Bronchial epithelial cell (primary cell): ENCODE results near the gene LYRM4. TPM values are rescaled to one million over a fixed set of nuclear protein-coding genes. Genes with fewer than 3 reads are reported as not detected.

Experiments
- DNase-seq: peaks from one replicate; pipeline ENCODE4 v3.0.0-alpha.2; 2010; ENCODE audit warnings: low read depth
- FAIRE-seq: peaks from 2 replicates; lab custom pipeline; 2011; peaks lifted over from hg19 to GRCh38; lab: Jason Lieb, UNC
- H3K27me3 ChIP-seq: 2 replicates; pipeline ENCODE4 v1.5.1; 2011; ENCODE audit warnings: low read length; ENCODE audit not compliant: control insufficient read depth, insufficient read depth
- H3K36me3 ChIP-seq: 2 replicates; pipeline ENCODE4 v1.5.1; 2011; ENCODE audit warnings: low read length; ENCODE audit not compliant: control insufficient read depth, insufficient read depth
- H3K4me3 ChIP-seq: 2 replicates; pipeline ENCODE4 v1.5.1; 2011; ENCODE audit warnings: mild to moderate bottlenecking, low read depth, low read length, control low read depth
- total RNA-seq: library from RNA; depleted of rRNA; stranded (reverse); fragments of >200 nt; gene quantifications from 2 replicates; pipeline ENCODE4 v1.2.1, GENCODE V29; 2014
- TF ChIP-seq, protein P1 (sequence below): IDR thresholded peaks from 2 replicates; pipeline ENCODE4 v1.5.1; 2011; ENCODE audit warnings: mild to moderate bottlenecking, moderate library complexity, low read length, control low read depth, inconsistent platforms; ENCODE audit not compliant: insufficient read depth, severe bottlenecking

The LYRM4 gene
- total RNA-seq, 1 donor from 2014 or later, result 15.3 TPM

DNA sequence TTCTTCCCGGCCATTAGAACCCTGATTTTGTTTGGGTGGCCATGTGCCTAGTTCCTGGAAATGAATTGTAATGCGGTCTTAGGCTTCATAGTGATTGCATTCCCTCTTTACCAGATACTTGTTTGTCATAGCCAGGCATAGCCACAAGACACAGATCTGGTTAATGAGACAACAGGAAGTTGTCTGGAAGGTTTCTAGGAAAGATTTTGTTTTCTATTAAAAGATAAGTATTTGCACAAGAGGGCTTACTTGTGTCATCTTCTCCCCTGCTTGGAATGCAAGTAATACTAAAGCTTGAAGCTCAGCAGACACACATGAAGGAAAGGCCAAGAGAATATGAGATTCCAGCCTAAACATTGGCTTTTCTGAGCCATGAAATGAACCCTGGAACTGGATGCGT lies 13.5 kb upstream of the LYRM4 start:
- Histone ChIP-seq H3K36me3 (no peaks in the 10 kb centered on the region), H3K4me3 (no peak overlapping the region), H3K27me3 (no peaks in the 10 kb centered on the region)
- DNase-seq, result no peak
- FAIRE-seq, result no peak
- TF ChIP-seq, protein P1, sequence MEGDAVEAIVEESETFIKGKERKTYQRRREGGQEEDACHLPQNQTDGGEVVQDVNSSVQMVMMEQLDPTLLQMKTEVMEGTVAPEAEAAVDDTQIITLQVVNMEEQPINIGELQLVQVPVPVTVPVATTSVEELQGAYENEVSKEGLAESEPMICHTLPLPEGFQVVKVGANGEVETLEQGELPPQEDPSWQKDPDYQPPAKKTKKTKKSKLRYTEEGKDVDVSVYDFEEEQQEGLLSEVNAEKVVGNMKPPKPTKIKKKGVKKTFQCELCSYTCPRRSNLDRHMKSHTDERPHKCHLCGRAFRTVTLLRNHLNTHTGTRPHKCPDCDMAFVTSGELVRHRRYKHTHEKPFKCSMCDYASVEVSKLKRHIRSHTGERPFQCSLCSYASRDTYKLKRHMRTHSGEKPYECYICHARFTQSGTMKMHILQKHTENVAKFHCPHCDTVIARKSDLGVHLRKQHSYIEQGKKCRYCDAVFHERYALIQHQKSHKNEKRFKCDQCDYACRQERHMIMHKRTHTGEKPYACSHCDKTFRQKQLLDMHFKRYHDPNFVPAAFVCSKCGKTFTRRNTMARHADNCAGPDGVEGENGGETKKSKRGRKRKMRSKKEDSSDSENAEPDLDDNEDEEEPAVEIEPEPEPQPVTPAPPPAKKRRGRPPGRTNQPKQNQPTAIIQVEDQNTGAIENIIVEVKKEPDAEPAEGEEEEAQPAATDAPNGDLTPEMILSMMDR, result no peak

DNA sequence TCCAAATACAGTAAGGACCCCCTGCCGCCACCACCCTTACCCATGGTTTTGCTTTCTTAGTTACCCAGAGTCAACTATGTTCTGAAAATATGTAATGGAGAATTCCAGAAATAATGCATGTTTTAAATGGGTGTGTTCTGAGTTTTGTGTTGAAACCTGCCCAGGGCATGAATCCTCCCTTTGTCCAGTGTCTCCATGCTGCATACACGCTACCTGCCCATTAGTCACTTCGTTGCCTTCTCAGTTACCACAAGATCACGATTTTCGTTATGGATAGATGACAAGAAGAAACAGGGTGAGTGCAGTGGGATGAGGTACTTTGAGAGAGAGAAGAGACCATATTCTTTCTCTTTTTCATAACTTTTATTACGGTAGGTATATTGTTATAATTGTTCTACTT lies 11.2 kb upstream of the LYRM4 start:
- no peak for FAIRE-seq
- no peak overlapping the region for H3K4me3 ChIP-seq
- H3K36me3 ChIP-seq, result no peaks in the 10 kb centered on the region
- no peaks in the 10 kb centered on the region for H3K27me3 ChIP-seq
- peak; percentile 90 for DNase-seq
- TF ChIP-seq, protein P1, result no peak

DNA sequence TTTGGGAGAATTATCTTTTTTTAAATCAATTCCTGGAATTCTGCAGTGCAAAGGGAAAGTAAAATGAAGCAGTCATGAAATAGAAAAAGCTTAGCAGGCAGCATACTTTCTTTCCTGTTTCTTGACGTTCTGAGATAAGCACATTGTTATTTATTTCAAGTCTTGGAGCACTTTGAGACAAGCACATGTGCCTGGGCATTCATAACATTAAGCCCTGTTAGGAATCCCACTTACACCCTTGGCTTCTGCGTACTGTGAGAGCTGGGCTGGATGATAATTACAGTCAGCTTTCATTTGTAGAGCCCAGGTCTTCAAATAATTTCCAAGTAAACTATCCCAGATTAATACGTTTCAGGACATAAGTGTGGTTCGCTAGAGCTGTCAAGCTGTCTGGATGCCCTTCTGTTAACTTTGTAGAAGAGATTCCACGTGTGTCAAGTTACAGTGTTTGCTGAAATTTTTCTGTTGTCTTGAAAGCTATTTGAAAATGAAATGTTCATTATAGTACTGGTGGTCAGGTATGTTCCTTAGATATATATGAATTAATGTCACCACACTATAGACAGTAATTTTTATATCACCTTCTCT lies 9.4 kb upstream of the LYRM4 start:
- no peak for DNase-seq
- TF ChIP-seq, protein P1, result no peak
- Histone ChIP-seq H3K36me3 (no peaks in the 10 kb centered on the region), H3K4me3 (no peak overlapping the region), H3K27me3 (no peaks in the 10 kb centered on the region)
- no peak for FAIRE-seq

DNA sequence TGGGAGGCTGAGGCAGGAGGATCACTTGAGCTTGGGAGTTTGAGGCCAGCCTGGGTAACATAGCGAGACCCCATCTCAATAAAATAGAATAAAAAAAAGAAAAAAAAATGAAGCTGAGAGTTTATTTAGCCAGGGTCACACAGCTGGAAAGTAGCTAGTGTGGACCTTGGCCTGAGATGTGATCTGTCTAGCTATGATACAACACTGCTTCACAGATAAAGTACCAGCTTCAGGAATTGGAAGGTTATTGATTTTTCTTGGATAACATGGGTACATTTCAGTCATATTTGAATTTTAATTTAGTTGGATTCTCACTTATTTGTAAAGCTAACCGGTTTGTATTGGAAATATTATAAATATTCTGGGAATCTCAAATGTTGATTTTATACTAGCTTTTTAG lies 5.7 kb upstream of the LYRM4 start:
- DNase-seq (no peak), FAIRE-seq (no peak)
- Histone ChIP-seq H3K36me3 (no peaks in the 10 kb centered on the region), H3K4me3 (no peak overlapping the region), H3K27me3 (no peaks in the 10 kb centered on the region)
- TF ChIP-seq, protein P1, result no peak

DNA sequence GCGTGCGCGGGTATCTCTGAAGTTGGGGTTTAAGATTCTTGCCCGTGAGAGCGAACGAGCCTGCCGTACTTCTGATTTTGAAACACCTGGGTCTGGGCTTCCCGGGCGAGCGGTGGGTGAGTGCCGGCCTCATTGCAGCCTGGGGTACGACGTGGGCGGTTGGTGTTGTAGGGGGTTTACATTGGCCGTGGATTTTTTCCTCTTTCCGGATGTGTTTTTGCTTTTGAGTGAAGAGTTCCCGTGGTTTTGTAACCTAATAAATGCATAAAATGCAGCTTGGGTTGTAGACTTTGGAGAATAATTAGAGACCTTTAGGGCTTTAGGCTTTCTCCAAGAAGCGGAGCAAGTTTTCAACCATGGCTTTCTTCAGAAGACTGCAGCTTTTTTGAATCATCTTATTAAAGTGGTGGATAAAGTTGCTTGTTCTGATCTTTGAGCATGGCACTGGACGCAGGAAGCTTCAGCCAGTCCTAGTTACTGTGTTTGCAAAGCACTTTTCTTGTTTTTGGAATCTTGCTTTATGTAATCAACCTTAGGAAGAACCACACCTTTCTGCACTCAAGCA lies 877 bp upstream of the LYRM4 start:
- DNase-seq (peak; percentile 27), FAIRE-seq (no peak)
- TF ChIP-seq, protein P1, result no peak
- peak overlapping the region; percentile 76 for H3K4me3 ChIP-seq
- H3K27me3 ChIP-seq, result no peaks in the 10 kb centered on the region
- no peaks in the 10 kb centered on the region for H3K36me3 ChIP-seq
